Measurements from ENCODE around the gene PYGB.

Gene PYGB

DNA sequence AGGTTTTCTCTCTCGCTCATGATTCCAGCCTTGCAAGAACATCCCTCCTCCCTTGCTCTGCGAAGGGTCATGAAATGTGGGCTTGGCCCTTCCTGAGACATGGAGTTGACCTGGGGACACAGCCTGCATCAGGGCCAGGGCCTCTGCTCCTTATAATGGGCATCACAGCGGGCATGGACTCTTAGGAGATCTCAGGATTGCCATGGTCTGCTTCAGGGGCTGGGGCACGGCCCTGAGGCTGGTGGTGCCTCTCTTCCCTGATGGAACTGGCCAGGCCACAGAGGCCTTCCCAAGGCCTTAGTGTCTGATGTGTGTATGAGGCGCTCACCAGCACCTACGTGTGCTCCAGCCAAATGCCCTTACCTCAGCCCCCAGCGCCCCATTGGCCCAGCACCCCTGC is 28.5 kb upstream of the PYGB start:
- DNase-seq (ENCODE audit: low read depth, low spot score), result no peak
- H3K4me3 ChIP-seq (ENCODE audit: low read depth, low read length), result no peak overlapping the region
- no peak for TF ChIP-seq CTCF (IDR thresholded peaks at IDR 0.05; ENCODE audit: low read depth, low read length)
- in situ Hi-C loops (cut with HindIII; ENCODE audit: low sequenced_read_pairs), result no loop called here

DNA sequence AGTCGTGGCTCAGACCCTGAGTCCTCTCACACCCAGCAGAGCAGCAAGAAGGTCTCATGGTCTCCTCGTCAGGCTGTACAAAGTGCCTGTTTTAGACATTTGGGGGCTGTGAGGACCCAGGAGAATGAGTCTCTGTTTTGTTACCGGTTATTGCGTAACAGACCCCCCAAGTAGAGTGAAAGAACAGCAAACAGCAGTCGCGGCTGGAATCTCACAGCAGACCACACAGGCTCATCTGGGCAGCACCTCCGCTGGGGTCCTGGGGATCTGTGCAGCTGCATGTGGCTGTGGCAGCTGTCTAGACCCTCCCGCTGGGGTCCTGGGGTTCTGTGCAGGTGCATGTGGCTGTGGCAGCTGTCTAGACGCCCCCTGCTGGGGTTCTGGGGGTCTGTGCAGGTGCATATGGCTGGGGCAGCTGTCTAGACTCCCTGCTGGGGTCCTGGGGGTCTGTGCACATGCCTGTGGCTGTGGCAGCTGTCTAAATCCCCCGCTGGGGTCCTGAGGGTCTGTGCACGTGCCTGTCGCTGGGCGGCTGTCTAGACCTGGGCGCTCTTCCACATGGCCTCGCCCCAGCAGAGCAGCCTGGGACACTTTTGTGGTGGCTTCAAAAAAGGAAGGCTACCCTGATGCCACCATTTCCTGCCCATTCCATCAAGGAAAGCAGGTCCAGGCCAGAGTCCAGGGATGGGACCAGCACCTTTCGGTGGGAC is 27.7 kb upstream of the PYGB start:
- in situ Hi-C loops (cut with HindIII; ENCODE audit: low sequenced_read_pairs), result no loop called here
- TF ChIP-seq CTCF (IDR thresholded peaks at IDR 0.05; ENCODE audit: low read depth, low read length), result no peak
- no peak overlapping the region for H3K4me3 ChIP-seq (ENCODE audit: low read depth, low read length)
- peak; percentile 70 for DNase-seq (ENCODE audit: low read depth, low spot score)

- no peak for TF ChIP-seq CTCF (IDR thresholded peaks at IDR 0.05; ENCODE audit: low read depth, low read length)
- H3K4me3 ChIP-seq (ENCODE audit: low read depth, low read length), result no peak overlapping the region
- in situ Hi-C loops (cut with HindIII; ENCODE audit: low sequenced_read_pairs), result no loop called here
- DNase-seq (ENCODE audit: low read depth, low spot score), result no peak
These were observed 26.9 kb upstream of the PYGB start for GRCh38 chr20:25220810-25221591.

GRCh38 chr20:25221592-25222460 is 26.1 kb upstream of the PYGB start:
- TF ChIP-seq CTCF (IDR thresholded peaks at IDR 0.05; ENCODE audit: low read depth, low read length), result no peak
- no peak for DNase-seq (ENCODE audit: low read depth, low spot score)
- in situ Hi-C loops (cut with HindIII; ENCODE audit: low sequenced_read_pairs), result no loop called here
- no peak overlapping the region for H3K4me3 ChIP-seq (ENCODE audit: low read depth, low read length)

DNA sequence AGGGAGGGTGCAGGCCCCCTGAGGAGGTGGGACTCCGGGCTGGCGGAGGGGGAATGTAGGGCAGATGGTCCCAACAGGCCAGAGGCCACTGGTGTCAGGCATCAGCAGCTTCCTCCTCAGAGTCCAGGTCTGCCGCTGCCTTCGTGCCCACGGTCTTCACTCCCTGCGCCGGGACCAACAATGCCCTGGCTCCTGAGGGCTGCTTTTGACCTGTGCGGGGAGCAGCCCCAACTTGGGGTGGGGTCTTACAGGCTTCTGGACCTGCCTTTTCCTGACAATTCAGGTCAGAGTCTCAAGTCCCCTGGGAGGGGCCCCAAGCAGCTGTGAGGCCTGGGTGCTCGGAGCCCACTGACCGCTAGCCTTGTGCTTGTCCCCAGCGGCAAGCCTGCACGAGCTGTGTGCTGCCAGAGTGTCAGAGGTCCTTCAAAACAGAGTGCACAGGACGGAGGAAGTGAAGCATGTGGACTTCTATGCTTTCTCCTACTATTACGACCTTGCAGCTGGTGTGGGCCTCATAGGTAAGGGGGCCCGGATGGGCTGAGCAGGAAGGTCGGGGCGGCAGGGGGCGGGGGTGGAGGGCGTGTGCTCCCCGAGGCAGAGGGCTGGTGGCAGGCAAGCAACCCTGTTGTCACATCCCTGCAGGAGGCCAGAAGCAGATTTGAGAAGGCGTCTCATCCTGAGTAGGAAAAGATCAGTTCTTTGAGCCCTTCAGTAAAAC is 25.3 kb upstream of the PYGB start:
- DNase-seq (ENCODE audit: low read depth, low spot score), result no peak
- TF ChIP-seq CTCF (IDR thresholded peaks at IDR 0.05; ENCODE audit: low read depth, low read length), result no peak
- no peak overlapping the region for H3K4me3 ChIP-seq (ENCODE audit: low read depth, low read length)
- in situ Hi-C loops (cut with HindIII; ENCODE audit: low sequenced_read_pairs), result no loop called here

DNA sequence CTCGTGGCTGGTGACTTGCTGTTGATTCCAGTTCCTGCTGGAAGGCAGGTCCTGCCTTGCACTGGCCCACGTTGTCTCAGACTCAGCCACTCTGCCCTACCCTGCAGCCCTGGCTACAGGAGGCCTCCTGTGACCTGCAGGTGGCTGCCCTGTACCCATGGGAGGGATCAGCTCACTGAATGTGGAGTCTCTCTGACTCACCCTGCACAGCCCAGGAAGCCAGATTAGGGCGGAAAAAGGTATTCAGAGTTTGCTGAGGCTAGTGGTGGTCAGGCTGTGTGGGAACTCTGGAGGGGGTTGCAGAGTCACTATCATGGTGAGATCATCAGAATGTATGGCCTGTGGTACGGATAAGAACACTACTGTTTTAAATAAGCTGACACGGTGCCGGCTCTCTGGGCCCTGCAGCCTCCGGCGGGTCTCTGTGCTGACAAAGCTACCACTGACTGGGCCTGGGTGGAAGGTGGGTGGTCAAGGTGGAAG is 24.7 kb upstream of the PYGB start:
- TF ChIP-seq CTCF (IDR thresholded peaks at IDR 0.05; ENCODE audit: low read depth, low read length), result peak; percentile 33
- in situ Hi-C loops (cut with HindIII; ENCODE audit: low sequenced_read_pairs), result no loop called here
- peak; percentile 97 for DNase-seq (ENCODE audit: low read depth, low spot score)
- no peak overlapping the region for H3K4me3 ChIP-seq (ENCODE audit: low read depth, low read length)

Measured in astrocyte of the spinal cord (primary cell).